GM21723 (cell line): ENCODE data around the gene RRAS.

Experiments used
- ATAC-seq: cut with Tn5 transposase; IDR thresholded peaks from one replicate; pipeline ENCODE4 v1.9.1; 2021; ENCODE audit warnings: mild to moderate bottlenecking, moderate library complexity; ENCODE audit not compliant: unreplicated experiment

Gene RRAS

GRCh38 chr19:49655570-49656455, 15.9 kb upstream of the RRAS start:
- ATAC-seq, result no peak

GRCh38 chr19:49654581-49654980, 14.6 kb upstream of the RRAS start:
- ATAC-seq, result no peak

- ATAC-seq, result no peak
These were observed 13.5 kb upstream of the RRAS start for GRCh38 chr19:49653466-49653806.

GRCh38 chr19:49652551-49653465, 12.9 kb upstream of the RRAS start:
- ATAC-seq, result no peak

- ATAC-seq, result no peak
These were observed 12.0 kb upstream of the RRAS start for GRCh38 chr19:49651820-49652550.

- no peak for ATAC-seq
These were observed 11.3 kb upstream of the RRAS start for GRCh38 chr19:49651029-49651819.

GRCh38 chr19:49646586-49646985, 6.6 kb upstream of the RRAS start:
- ATAC-seq, result no peak

GRCh38 chr19:49645995-49646394, 6.1 kb upstream of the RRAS start:
- ATAC-seq, result no peak

- no peak for ATAC-seq
These were observed 5.6 kb upstream of the RRAS start for GRCh38 chr19:49645592-49645991.

GRCh38 chr19:49643466-49643865, 3.5 kb upstream of the RRAS start:
- ATAC-seq, result no peak

- no peak for ATAC-seq
These were observed 2.6 kb upstream of the RRAS start for GRCh38 chr19:49642492-49643035.

- ATAC-seq, result peak; percentile 58
These were observed 1.9 kb upstream of the RRAS start, which contains the start of gene SCAF1 for GRCh38 chr19:49641688-49642491. Gene SCAF1 (plus strand): TSS chr19:49642209. CDS start chr19:49645027, 2,818 bp downstream.

GRCh38 chr19:49639401-49640112, 386 bp downstream of the RRAS start:
- ATAC-seq, result no peak

- ATAC-seq, result no peak
These were observed 1.9 kb downstream of the RRAS start for GRCh38 chr19:49637821-49638738.

GRCh38 chr19:49636233-49636932, 3.6 kb downstream of the RRAS start:
- ATAC-seq, result no peak

- ATAC-seq, result no peak
These were observed 4.3 kb downstream of the RRAS start for GRCh38 chr19:49635530-49636232.
